Brain microvascular endothelial cell (primary cell): ENCODE measurements around the gene NTN4.
"Not testable (repeated sequence)": the region's sequence is repeated elsewhere in the genome, so short reads cannot be mapped to it uniquely, and the experiment has no call there.

Experiments
- DNase-seq: peaks from one replicate; pipeline ENCODE4 v3.0.0-alpha.2; 2020
- H3K27ac ChIP-seq: fragments of 250-450 bp; sonication (Bioruptor Pico); 2 replicates; pipeline ENCODE4 v1.5.1; 2020; ENCODE audit warnings: mild to moderate bottlenecking, moderate library complexity
- H3K27me3 ChIP-seq: fragments of 250-450 bp; sonication (Bioruptor Pico); replicated peaks from 2 replicates; pipeline ENCODE4 v1.5.1; 2020; ENCODE audit warnings: mild to moderate bottlenecking
- H3K36me3 ChIP-seq: fragments of 250-450 bp; sonication (Bioruptor Pico); replicated peaks from 2 replicates; pipeline ENCODE4 v1.5.1; 2020; ENCODE audit warnings: mild to moderate bottlenecking
- H3K4me3 ChIP-seq: 2 replicates; pipeline ENCODE4 v1.5.1; 2011; ENCODE audit warnings: low read depth, mild to moderate bottlenecking, control low read depth, low read length, moderate library complexity
- in situ Hi-C: cut with HindIII; loops from 2 replicates; pipeline ENCODE4 v1.10.0; 2017; ENCODE audit warnings: low sequenced_read_pairs, low pct_ligation_motif_present
- TF ChIP-seq, protein P1 (sequence below): IDR thresholded peaks from 2 replicates; pipeline ENCODE4 v1.5.1; 2011; ENCODE audit warnings: low read depth, mild to moderate bottlenecking, moderate library complexity, low read length, control low read depth, inconsistent platforms; ENCODE audit errors: missing control alignments

NTN4 gene

DNA sequence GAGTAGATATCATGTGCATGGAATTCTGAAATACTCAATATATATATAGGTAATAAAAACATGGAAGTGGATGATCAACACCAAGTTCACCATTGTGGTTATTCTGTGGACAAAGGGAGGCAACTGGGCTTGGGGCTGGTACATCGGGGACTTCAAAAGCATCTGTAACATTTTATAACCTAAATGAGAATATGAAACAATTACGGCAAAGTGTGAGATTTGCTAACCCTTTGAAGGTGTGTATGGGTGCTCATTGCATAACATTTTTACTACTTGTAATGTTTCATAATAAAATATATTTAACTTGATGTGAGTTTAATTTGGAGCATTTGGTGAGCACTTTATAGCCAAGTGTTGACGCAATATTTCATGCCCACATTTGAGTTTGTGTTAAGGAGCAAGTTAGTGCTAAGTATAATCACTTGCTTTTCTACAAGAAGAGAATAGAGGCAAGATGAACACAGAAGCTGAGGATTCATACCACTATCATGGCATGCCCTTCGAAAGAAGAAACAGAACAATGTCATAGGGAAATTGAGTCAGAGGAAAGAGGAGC lies 109.3 kb downstream of the NTN4 start:
- Histone ChIP-seq H3K4me3 (no peak overlapping the region), H3K27ac (no peak overlapping the region), H3K27me3 (no peaks in the 10 kb centered on the region), H3K36me3 (peaks cover 6% of the 10 kb centered on the region)
- TF ChIP-seq, protein P1, sequence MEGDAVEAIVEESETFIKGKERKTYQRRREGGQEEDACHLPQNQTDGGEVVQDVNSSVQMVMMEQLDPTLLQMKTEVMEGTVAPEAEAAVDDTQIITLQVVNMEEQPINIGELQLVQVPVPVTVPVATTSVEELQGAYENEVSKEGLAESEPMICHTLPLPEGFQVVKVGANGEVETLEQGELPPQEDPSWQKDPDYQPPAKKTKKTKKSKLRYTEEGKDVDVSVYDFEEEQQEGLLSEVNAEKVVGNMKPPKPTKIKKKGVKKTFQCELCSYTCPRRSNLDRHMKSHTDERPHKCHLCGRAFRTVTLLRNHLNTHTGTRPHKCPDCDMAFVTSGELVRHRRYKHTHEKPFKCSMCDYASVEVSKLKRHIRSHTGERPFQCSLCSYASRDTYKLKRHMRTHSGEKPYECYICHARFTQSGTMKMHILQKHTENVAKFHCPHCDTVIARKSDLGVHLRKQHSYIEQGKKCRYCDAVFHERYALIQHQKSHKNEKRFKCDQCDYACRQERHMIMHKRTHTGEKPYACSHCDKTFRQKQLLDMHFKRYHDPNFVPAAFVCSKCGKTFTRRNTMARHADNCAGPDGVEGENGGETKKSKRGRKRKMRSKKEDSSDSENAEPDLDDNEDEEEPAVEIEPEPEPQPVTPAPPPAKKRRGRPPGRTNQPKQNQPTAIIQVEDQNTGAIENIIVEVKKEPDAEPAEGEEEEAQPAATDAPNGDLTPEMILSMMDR = no peak
- in situ Hi-C loops = no loop called here
- no peak for DNase-seq

DNA sequence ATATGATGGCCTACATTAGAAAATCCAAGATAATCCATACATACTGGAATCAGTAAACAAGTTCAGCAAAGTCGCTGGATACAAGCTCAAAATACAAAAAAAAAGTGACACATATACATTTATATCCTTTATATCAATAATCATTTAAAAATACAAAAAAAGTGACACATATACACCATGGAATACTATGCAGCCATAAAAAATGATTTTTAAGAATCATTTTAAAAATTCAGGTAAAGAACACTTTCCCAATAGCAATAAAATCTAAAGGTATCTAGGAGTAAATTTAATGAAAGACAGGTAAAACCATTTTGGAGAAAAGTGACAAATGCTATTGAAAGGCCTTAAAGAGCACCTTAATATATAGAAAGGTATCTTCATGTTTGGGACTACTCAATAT lies 111.9 kb downstream of the NTN4 start:
- Histone ChIP-seq H3K27ac (no peak overlapping the region), H3K36me3 (peaks cover 6% of the 10 kb centered on the region), H3K4me3 (no peak overlapping the region), H3K27me3 (no peaks in the 10 kb centered on the region)
- TF ChIP-seq, protein P1 = no peak
- in situ Hi-C loops = no loop called here
- DNase-seq = no peak

- H3K27ac ChIP-seq, H3K4me3 ChIP-seq, in situ Hi-C loops, DNase-seq, H3K27me3 ChIP-seq, H3K36me3 ChIP-seq: not testable (repeated sequence)
These were observed 112.8 kb downstream of the NTN4 start for GRCh38 chr12:95677782-95678181.

DNA sequence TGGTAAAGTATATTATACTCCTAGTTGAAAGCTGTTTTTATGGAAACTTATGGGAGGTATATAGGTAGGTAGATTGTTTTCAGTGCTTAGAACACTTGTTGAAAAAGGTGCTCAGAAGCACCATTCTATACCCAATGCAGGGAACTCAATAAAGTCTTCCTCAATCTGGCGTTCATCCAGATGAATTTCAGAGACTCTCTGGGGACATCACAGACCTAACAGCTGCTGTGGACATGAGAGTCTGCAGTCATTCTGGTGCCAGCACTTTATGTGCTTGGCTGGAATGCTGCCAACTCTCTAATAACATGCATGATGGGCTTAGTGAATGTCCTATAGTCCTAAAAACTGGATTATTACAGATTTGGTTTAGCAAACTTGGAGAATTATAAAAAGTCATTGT lies 115.9 kb downstream of the NTN4 start:
- no peaks in the 10 kb centered on the region for H3K36me3 ChIP-seq
- peak; percentile 16 for DNase-seq
- H3K4me3 ChIP-seq = no peak overlapping the region
- TF ChIP-seq, protein P1 = no peak
- in situ Hi-C loops = no loop called here
- no peaks in the 10 kb centered on the region for H3K27me3 ChIP-seq
- no peak overlapping the region for H3K27ac ChIP-seq

DNA sequence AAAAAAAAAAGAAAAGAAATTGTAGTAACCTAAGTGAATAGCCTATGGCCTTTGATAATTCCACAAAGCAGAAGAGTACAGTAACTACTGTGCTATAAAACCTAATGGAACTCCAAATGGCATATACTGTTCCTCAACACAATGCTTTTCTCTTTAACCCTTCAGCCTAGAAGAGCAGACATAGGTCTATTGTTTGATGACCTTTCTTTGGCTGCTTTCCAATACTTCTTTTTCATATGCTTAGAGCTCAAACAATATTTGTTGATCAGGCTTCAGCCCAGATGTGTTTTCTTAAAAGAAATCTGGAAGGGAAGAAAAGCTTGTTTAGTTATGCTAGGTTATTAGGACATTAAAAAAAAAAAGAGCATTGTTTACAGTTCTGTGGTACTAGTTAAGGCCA lies 116.4 kb downstream of the NTN4 start:
- TF ChIP-seq, protein P1 = no peak
- in situ Hi-C loops = no loop called here
- DNase-seq = no peak
- H3K27ac ChIP-seq = no peak overlapping the region
- no peak overlapping the region for H3K4me3 ChIP-seq
- no peaks in the 10 kb centered on the region for H3K36me3 ChIP-seq
- no peaks in the 10 kb centered on the region for H3K27me3 ChIP-seq

- TF ChIP-seq, protein P1 = no peak
- in situ Hi-C loops = no loop called here
These were observed 117.0 kb downstream of the NTN4 start for GRCh38 chr12:95673576-95673975.

More at GRCh38 chr12:95673576-95673975, 117.0 kb downstream of the NTN4 start:
- no peaks in the 10 kb centered on the region for H3K27me3 ChIP-seq
- H3K27ac ChIP-seq = no peak overlapping the region
- no peaks in the 10 kb centered on the region for H3K36me3 ChIP-seq
- H3K4me3 ChIP-seq = no peak overlapping the region
- DNase-seq = no peak
